Parathyroid adenoma (tissue), 2 donors: Measurements from ENCODE around the gene BCO1.

Experiments used
- H2AFZ ChIP-seq: fragments of 300-600 bp; sonication (generic); one replicate; pipeline ENCODE4 v1.7.0; 2017; ENCODE audit warnings: antibody characterized with exemption, mild to moderate bottlenecking
- H3K27ac ChIP-seq: fragments of 300-600 bp; sonication (generic); one replicate; pipeline ENCODE4 v1.7.0; 2017
- H3K27me3 ChIP-seq: fragments of 300-600 bp; sonication (generic); one replicate; pipeline ENCODE4 v1.7.0; 2017; ENCODE audit warnings: low read length; ENCODE audit not compliant: control insufficient read depth, insufficient read depth
- H3K36me3 ChIP-seq: fragments of 300-600 bp; sonication (generic); one replicate; pipeline ENCODE4 v1.7.0; 2017; ENCODE audit warnings: low read length; ENCODE audit not compliant: control insufficient read depth, insufficient read depth
- H3K4me1 ChIP-seq: fragments of 300-600 bp; sonication (generic); one replicate; pipeline ENCODE4 v1.7.0; 2017; ENCODE audit warnings: control low read depth
- H3K4me2 ChIP-seq: fragments of 300-600 bp; sonication (generic); one replicate; pipeline ENCODE4 v1.7.0; 2017; ENCODE audit warnings: low read length
- H3K4me3 ChIP-seq: fragments of 300-600 bp; sonication (generic); one replicate; pipeline ENCODE4 v1.7.0; 2017; ENCODE audit warnings: low read depth, low read length
- H3K79me2 ChIP-seq: fragments of 300-600 bp; sonication (generic); one replicate; pipeline ENCODE4 v1.7.0; 2017; ENCODE audit warnings: control low read depth
- H3K9ac ChIP-seq: fragments of 300-600 bp; sonication (generic); one replicate; pipeline ENCODE4 v1.7.0; 2017; ENCODE audit warnings: mild to moderate bottlenecking
- H3K9me3 ChIP-seq: fragments of 300-600 bp; sonication (generic); one replicate; pipeline ENCODE4 v1.7.0; 2017; ENCODE audit warnings: low read length; ENCODE audit not compliant: control insufficient read depth
- CTCF ChIP-seq: fragments of 300-600 bp; sonication (generic); IDR thresholded peaks from one replicate; pipeline ENCODE4 v1.7.0; 2017; ENCODE audit warnings: antibody characterized with exemption, mild to moderate bottlenecking
- donor health status: primary hyperparathyroidism.

The BCO1 gene

GRCh38 chr16:81329947-81330346 is 91.5 kb downstream of the BCO1 start:
- H3K36me3 ChIP-seq, result no peaks in the 10 kb centered on the region
- no peak for TF ChIP-seq CTCF
- no peak overlapping the region for H3K27ac ChIP-seq
- no peaks in the 10 kb centered on the region for H3K27me3 ChIP-seq
- H3K4me3 ChIP-seq, result no peak overlapping the region
- peaks cover 24% of the 10 kb centered on the region for H3K79me2 ChIP-seq
- H3K9me3 ChIP-seq, result no peaks in the 10 kb centered on the region
- H3K9ac ChIP-seq, result no peak overlapping the region
- no peak overlapping the region for H2AFZ ChIP-seq
- H3K4me1 ChIP-seq, result no peaks in the 10 kb centered on the region
- no peak overlapping the region for H3K4me2 ChIP-seq

- no peak for TF ChIP-seq CTCF
- no peaks in the 10 kb centered on the region for H3K4me1 ChIP-seq
Observed at GRCh38 chr16:81333356-81333755, 94.9 kb downstream of the BCO1 start.

GRCh38 chr16:81335669-81336068 is 97.2 kb downstream of the BCO1 start:
- Histone ChIP-seq H3K4me3 (no peak overlapping the region), H3K36me3 (no peaks in the 10 kb centered on the region), H3K27ac (no peak overlapping the region), H3K9ac (no peak overlapping the region), H2AFZ (no peak overlapping the region), H3K27me3 (no peaks in the 10 kb centered on the region), H3K79me2 (peaks cover 19% of the 10 kb centered on the region), H3K4me1 (no peaks in the 10 kb centered on the region), H3K9me3 (no peaks in the 10 kb centered on the region), H3K4me2 (no peak overlapping the region)
- no peak for TF ChIP-seq CTCF

More at GRCh38 chr16:81333356-81333755, 94.9 kb downstream of the BCO1 start:
- no peak overlapping the region for H3K4me3 ChIP-seq
- H3K79me2 ChIP-seq, result peaks cover 26% of the 10 kb centered on the region
- no peak overlapping the region for H3K4me2 ChIP-seq
- H3K27me3 ChIP-seq, result no peaks in the 10 kb centered on the region
- H3K9me3 ChIP-seq, result no peaks in the 10 kb centered on the region
- no peak overlapping the region for H3K27ac ChIP-seq
- H2AFZ ChIP-seq, result no peak overlapping the region
- H3K9ac ChIP-seq, result no peak overlapping the region
- no peaks in the 10 kb centered on the region for H3K36me3 ChIP-seq

GRCh38 chr16:81337097-81337496 is 98.6 kb downstream of the BCO1 start:
- no peak for TF ChIP-seq CTCF
- no peaks in the 10 kb centered on the region for H3K27me3 ChIP-seq
- H3K79me2 ChIP-seq, result peaks cover 15% of the 10 kb centered on the region
- H3K9me3 ChIP-seq, result no peaks in the 10 kb centered on the region
- no peak overlapping the region for H3K9ac ChIP-seq
- H3K36me3 ChIP-seq, result no peaks in the 10 kb centered on the region
- no peaks in the 10 kb centered on the region for H3K4me1 ChIP-seq
- H2AFZ ChIP-seq, result no peak overlapping the region
- H3K27ac ChIP-seq, result no peak overlapping the region
- no peak overlapping the region for H3K4me2 ChIP-seq
- no peak overlapping the region for H3K4me3 ChIP-seq
